Ovary (tissue), 9 donors: ENCODE results near the gene HHIPL1. TPM values are rescaled to one million over a fixed set of nuclear protein-coding genes. Genes with fewer than 3 reads are reported as not detected.

Source experiments
- DNase-seq, 5 donors: peaks; one replicate each; pipeline ENCODE4 v3.0.0-alpha.2; 2019 to 2020
- H3K27ac ChIP-seq, 2 donors: fragments of 200-600 bp; one replicate each; pipeline versions ENCODE4 v1.5.1 to v1.8.0; 2019 to 2022
- H3K27me3 ChIP-seq: fragments of 200-600 bp; one replicate; pipeline ENCODE4 v1.8.0; 2022
- H3K36me3 ChIP-seq: fragments of 200-600 bp; sonication (generic); one replicate; pipeline ENCODE4 v1.5.1; 2019
- H3K4me1 ChIP-seq: one replicate; pipeline ENCODE4 v1.8.1; 2013; ENCODE audit warnings: mild to moderate bottlenecking, moderate library complexity; ENCODE audit not compliant: insufficient read depth
- H3K4me3 ChIP-seq: fragments of 200-600 bp; sonication (generic); one replicate; pipeline ENCODE4 v1.5.1; 2017
- H3K9me3 ChIP-seq, 2 donors: fragments of 200-600 bp in 1 of 2; sonication (generic) in 1 of 2; one replicate each; pipeline versions ENCODE4 v1.5.1 to v1.8.1; 2013 to 2019; ENCODE audit warnings: mild to moderate bottlenecking in 1 of 2, moderate library complexity in 1 of 2
- EP300 ChIP-seq: sonication (generic); formaldehyde crosslinking; IDR thresholded peaks from one replicate; pipeline ENCODE4 v1.6.1; 2017; ENCODE audit warnings: antibody characterized with exemption
- POLR2A ChIP-seq: fragments of 450-650 bp; IDR thresholded peaks from one replicate; pipeline ENCODE4 v1.6.1; 2017; ENCODE audit warnings: antibody characterized with exemption, mild to moderate bottlenecking, moderate library complexity
- WGBS, 3 donors: extraction: QIAGEN DNeasy Blood & Tissue Kit in 1 of 3; methylation state at CpG; one replicate each; pipeline versions ENCODE4 v1.1.5 to v1.1.7; 2013 to 2017; 5-methylcytosine and 5-hydroxymethylcytosine counted together
- intact Hi-C, 4 donors: fragments of 100-400 bp; cut with DNase I; formaldehyde crosslinking; loops; one replicate each; pipeline versions ENCODE4 v1.11.0 to v1.15.1; 2022 to 2023
- polyA plus RNA-seq, 2 donors: library from polyadenylated mRNA; stranded (reverse); fragments of 200-250 nt in 1 of 2; fragments of 350-450 nt in 1 of 2; fragmentation: Illumina TruSeq in 1 of 2; extraction: RNeasy Lipid Tissue Mini Kit (QIAGEN cat#74804) in 1 of 2; gene quantifications; one replicate each; pipeline ENCODE4 v1.2.3, GENCODE V29; 2013 to 2014
- total RNA-seq, 7 donors: library from RNA; depleted of rRNA in 2 of 7; stranded (reverse); fragments of >200 nt in 2 of 7; fragmentation: NEBNext Ultra II Directional in 3 of 7; extraction: Animal tissue kit (Norgen Biotek cat#: 25700) in 3 of 7; gene quantifications; one replicate each; pipeline versions ENCODE4 v1.1.0 to v1.2.4, GENCODE V29; 2016 to 2023
- TF ChIP-seq, protein P1 (sequence below), 3 donors: fragments of 450-650 bp in 2 of 3; fragments of 200-600 bp in 1 of 3; IDR thresholded peaks; one replicate each; pipeline versions ENCODE4 v1.5.1 to v1.8.0; 2016 to 2022; ENCODE audit warnings: antibody characterized with exemption in 3 of 3, mild to moderate bottlenecking in 1 of 3
- donor health status: DM: no; HTN: no; CAD: no; lungs with moderate emphysema.
- donor health status: DM: no; HTN: no; CAD: no.
- donor health status: Bipolar disorder and iron deficiency.
- donor health status: DM: yes; HTN: yes; CAD: no.
- donor health status: DM: no; HTN: no; CAD: no.
- donor health status: DM: yes; HTN: yes; CAD: no.

The HHIPL1 gene
- total and polyA plus RNA-seq, 9 donors: 0.48 to 3.8 (median 2.1) TPM

DNA sequence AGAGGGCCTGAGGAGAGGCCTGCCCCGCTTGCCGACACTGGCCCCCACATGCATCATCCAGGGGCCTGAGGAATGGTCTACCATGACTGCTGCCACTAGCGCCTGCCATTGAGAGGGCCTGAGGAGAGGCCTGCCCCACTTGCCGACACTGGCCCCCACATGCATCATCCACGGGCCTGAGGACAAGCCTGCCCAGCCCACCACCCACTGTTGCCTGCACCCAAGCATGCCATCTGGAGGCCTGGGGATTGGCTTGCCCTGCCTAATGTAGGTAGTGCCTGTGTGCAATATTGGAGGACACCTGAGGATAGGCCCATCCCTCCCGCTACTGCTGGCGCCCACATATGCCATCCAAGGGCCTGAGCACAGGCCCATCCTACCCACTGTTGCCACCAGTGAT, 63.5 kb downstream of the HHIPL1 start:
- H3K9me3 ChIP-seq: peaks cover 0 to 1% of the 10 kb centered on the region in 2 donors
- no peaks in the 10 kb centered on the region for H3K36me3 ChIP-seq
- intact Hi-C loops: no loop called here
- no peak for DNase-seq
- no peaks in the 10 kb centered on the region for H3K27me3 ChIP-seq
- H3K4me1 ChIP-seq: no peaks in the 10 kb centered on the region
- no peak overlapping the region for H3K27ac ChIP-seq
- WGBS, 3 donors: 76 to 92% (median 81%) methylated on average over 5 to 7 of the region's 7 CpGs
- H3K4me3 ChIP-seq: no peak overlapping the region
- TF ChIP-seq POLR2A: no peak
- no peak for TF ChIP-seq EP300
- TF ChIP-seq, protein P1, sequence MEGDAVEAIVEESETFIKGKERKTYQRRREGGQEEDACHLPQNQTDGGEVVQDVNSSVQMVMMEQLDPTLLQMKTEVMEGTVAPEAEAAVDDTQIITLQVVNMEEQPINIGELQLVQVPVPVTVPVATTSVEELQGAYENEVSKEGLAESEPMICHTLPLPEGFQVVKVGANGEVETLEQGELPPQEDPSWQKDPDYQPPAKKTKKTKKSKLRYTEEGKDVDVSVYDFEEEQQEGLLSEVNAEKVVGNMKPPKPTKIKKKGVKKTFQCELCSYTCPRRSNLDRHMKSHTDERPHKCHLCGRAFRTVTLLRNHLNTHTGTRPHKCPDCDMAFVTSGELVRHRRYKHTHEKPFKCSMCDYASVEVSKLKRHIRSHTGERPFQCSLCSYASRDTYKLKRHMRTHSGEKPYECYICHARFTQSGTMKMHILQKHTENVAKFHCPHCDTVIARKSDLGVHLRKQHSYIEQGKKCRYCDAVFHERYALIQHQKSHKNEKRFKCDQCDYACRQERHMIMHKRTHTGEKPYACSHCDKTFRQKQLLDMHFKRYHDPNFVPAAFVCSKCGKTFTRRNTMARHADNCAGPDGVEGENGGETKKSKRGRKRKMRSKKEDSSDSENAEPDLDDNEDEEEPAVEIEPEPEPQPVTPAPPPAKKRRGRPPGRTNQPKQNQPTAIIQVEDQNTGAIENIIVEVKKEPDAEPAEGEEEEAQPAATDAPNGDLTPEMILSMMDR (IDR thresholded peaks at IDR 0.05): no peak

GRCh38 chr14:99713972-99714371, 69.0 kb downstream of the HHIPL1 start:
- H3K27me3 ChIP-seq: no peaks in the 10 kb centered on the region
- no peak for DNase-seq
- TF ChIP-seq, protein P1 (IDR thresholded peaks at IDR 0.05): no peak
- TF ChIP-seq EP300: no peak
- H3K4me3 ChIP-seq: no peak overlapping the region
- 84 to 88% (median 86%) methylated on average over 3 of the region's 3 CpGs for WGBS, 3 donors
- no peak overlapping the region for H3K27ac ChIP-seq
- intact Hi-C loops: no loop called here
- no peaks in the 10 kb centered on the region for H3K4me1 ChIP-seq
- H3K36me3 ChIP-seq: no peaks in the 10 kb centered on the region
- no peaks in the 10 kb centered on the region for H3K9me3 ChIP-seq

DNA sequence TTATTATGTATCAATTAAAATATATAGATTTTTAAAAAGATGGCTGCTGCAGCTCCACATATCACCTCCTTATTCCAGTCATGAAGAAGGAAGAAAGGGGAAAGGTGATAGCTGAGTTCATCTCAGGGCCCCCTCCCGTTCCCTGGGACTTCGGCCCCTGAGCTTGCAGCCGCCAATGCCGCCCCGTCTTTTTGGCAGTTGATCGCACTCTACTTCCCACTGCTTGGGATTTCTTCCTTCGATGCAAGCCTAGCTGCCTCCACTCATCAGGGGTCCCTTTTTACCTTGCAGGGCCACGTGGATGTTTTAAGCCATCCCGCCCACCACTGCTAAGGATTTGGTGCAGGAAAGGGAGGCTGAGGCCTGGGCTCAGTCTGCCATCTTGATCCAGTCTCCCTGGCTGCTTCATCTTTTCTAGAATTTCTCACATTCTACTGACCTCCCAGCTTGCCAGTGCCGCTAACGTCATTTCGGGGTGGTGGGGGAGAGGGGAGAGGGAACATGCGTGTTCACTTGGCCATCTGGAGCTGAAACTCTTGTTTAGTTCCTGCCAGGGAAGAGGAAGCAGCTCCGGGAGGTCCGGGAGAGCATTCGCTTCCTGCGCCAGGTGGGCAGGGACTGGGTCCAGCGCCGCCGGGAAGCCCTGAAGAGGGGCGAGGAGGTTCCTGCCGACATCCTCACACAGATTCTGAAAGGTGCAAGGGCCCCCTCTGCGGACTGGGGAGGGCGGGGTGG, 70.5 kb downstream of the HHIPL1 start:
- 78 to 85% (median 78%) methylated on average over 24 of the region's 24 CpGs for WGBS, 3 donors
- Histone ChIP-seq H3K27me3 (no peaks in the 10 kb centered on the region), H3K36me3 (no peaks in the 10 kb centered on the region), H3K4me1 (no peaks in the 10 kb centered on the region), H3K4me3 (no peak overlapping the region), H3K27ac (no peak overlapping the region), H3K9me3 (no peaks in the 10 kb centered on the region)
- DNase-seq: no peak
- TF ChIP-seq EP300: no peak
- TF ChIP-seq POLR2A: no peak
- TF ChIP-seq, protein P1 (IDR thresholded peaks at IDR 0.05): no peak
- intact Hi-C loops: no loop called here

- no peaks in the 10 kb centered on the region for H3K27me3 ChIP-seq
- WGBS, 3 donors: 60 to 80% (median 80%) methylated on average over 10 of the region's 10 CpGs
- no peaks in the 10 kb centered on the region for H3K4me1 ChIP-seq
- no peaks in the 10 kb centered on the region for H3K9me3 ChIP-seq
- DNase-seq: no peak
- H3K36me3 ChIP-seq: no peaks in the 10 kb centered on the region
- intact Hi-C loops: no loop called here
- H3K4me3 ChIP-seq: no peak overlapping the region
- TF ChIP-seq POLR2A (no peak), EP300 (no peak)
- TF ChIP-seq, protein P1 (IDR thresholded peaks at IDR 0.05): no peak
- H3K27ac ChIP-seq: no peak overlapping the region
Measured at GRCh38 chr14:99716091-99716849, 71.3 kb downstream of the HHIPL1 start.
